AG04449 (cell line): ENCODE results near the gene PRDM7.
A peak's percentile ranks its signal among the peaks of the same experiment; 100 is the strongest.

ENCODE experiments used
- CTCF ChIA-PET: fragments of 350-600 bp; formaldehyde crosslinking; extraction: SDS; loops from one replicate; lab custom pipeline; 2021; ENCODE audit warnings: antibody characterized with exemption; lab: Yijun Ruan, JAX
- POLR2A ChIA-PET: fragments of 400-600, 350-600 bp; formaldehyde crosslinking; extraction: SDS; loops from one replicate; lab custom pipeline; 2020; ENCODE audit warnings: antibody characterized with exemption, inconsistent platforms; lab: Yijun Ruan, JAX
- DNase-seq: peaks from one replicate; pipeline ENCODE4 v3.0.0-alpha.2; 2010; ENCODE audit warnings: low read depth, low spot score
- H3K4me3 ChIP-seq: 2 replicates; pipeline ENCODE4 v1.5.1; 2011; ENCODE audit warnings: low read depth, mild to moderate bottlenecking, control low read depth, low read length
- CTCF ChIP-seq: IDR thresholded peaks from one replicate; pipeline ENCODE4 v1.5.1; 2011; ENCODE audit warnings: mild to moderate bottlenecking, moderate library complexity, low read length, control low read depth, inconsistent platforms; ENCODE audit not compliant: insufficient read depth; ENCODE audit errors: missing control alignments

Gene PRDM7

GRCh38 chr16:90018652-90019542 lies 58.2 kb downstream of the PRDM7 start, which contains the start of gene DBNDD1:
DBNDD1 (minus strand) TSS chr16:90019456; CDS start chr16:90019341, 115 bp downstream.
- TF ChIP-seq CTCF: no peak
- no peak for DNase-seq
- POLR2A ChIA-PET: no interaction called here
- CTCF ChIA-PET: interaction anchor here (1.1 to 4.3 kb wide), 6 partner anchors 8 to 63 kb away, joined by 3 to 17 read pairs (median 9); no protein-coding TSS in a partner anchor
- peak within 1 kb of the TSS; percentile 60 for H3K4me3 ChIP-seq

GRCh38 chr16:90018297-90018651 lies 58.9 kb downstream of the PRDM7 start:
- CTCF ChIA-PET: interaction anchor here (1.1 to 2.7 kb wide), 3 partner anchors 13 to 64 kb away, joined by 3 to 14 read pairs (median 4); no protein-coding TSS in a partner anchor
- POLR2A ChIA-PET: no interaction called here
- TF ChIP-seq CTCF: no peak
- peak overlapping the region; percentile 60 for H3K4me3 ChIP-seq
- DNase-seq: no peak

GRCh38 chr16:90016339-90016950 lies 60.7 kb downstream of the PRDM7 start:
- DNase-seq: no peak
- ChIA-PET POLR2A (no interaction called here), CTCF (no interaction called here)
- no peak for TF ChIP-seq CTCF
- no peak overlapping the region for H3K4me3 ChIP-seq

GRCh38 chr16:90015586-90016338 lies 61.4 kb downstream of the PRDM7 start:
- POLR2A ChIA-PET: no interaction called here
- DNase-seq: no peak
- no peak overlapping the region for H3K4me3 ChIP-seq
- no peak for TF ChIP-seq CTCF
- CTCF ChIA-PET: no interaction called here

GRCh38 chr16:90012991-90013745 lies 64.0 kb downstream of the PRDM7 start:
- no peak for TF ChIP-seq CTCF
- CTCF ChIA-PET: interaction anchor here (0.7 kb wide), 1 partner anchor 8 kb away, joined by 3 read pairs; no protein-coding TSS in a partner anchor
- no peak overlapping the region for H3K4me3 ChIP-seq
- DNase-seq: no peak
- POLR2A ChIA-PET: no interaction called here
